NCI-H524 (cell line): ENCODE measurements around the gene NELL2.
A peak's percentile ranks its signal among the peaks of the same experiment; 100 is the strongest.

Experiments used
- DNase-seq, 2 experiments: peaks; one replicate each; lab custom pipeline; 2025; lab: John Stamatoyannopoulos, UW

NELL2 gene

GRCh38 chr12:44537354-44537753 is 338.8 kb downstream of the NELL2 start:
- DNase-seq, result no peak

- peak; percentile 67 to 80 for DNase-seq
These were observed 343.2 kb downstream of the NELL2 start for GRCh38 chr12:44532940-44533339.

- no peak for DNase-seq
These were observed 344.7 kb downstream of the NELL2 start for GRCh38 chr12:44531320-44531971.

GRCh38 chr12:44526655-44527182 is 349.4 kb downstream of the NELL2 start:
- DNase-seq, result no peak

- DNase-seq, result no peak
These were observed 350.1 kb downstream of the NELL2 start for GRCh38 chr12:44525806-44526654.

GRCh38 chr12:44523828-44524227 is 352.3 kb downstream of the NELL2 start:
- no peak for DNase-seq

GRCh38 chr12:44521702-44522101 is 354.4 kb downstream of the NELL2 start:
- no peak for DNase-seq

GRCh38 chr12:44519931-44520330 is 356.2 kb downstream of the NELL2 start:
- no peak for DNase-seq

- DNase-seq, result no peak
These were observed 364.8 kb downstream of the NELL2 start for GRCh38 chr12:44511289-44511688.

GRCh38 chr12:44510510-44510909 is 365.6 kb downstream of the NELL2 start:
- no peak for DNase-seq

- DNase-seq, result no peak
These were observed 366.0 kb downstream of the NELL2 start for GRCh38 chr12:44510076-44510475.

GRCh38 chr12:44509471-44509870 is 366.6 kb downstream of the NELL2 start:
- peak; percentile 79 to 89 for DNase-seq

- DNase-seq, result peak in 1 of 2 experiments; percentile 74
These were observed 368.7 kb downstream of the NELL2 start for GRCh38 chr12:44507461-44507860.

- DNase-seq, result no peak
These were observed 371.3 kb downstream of the NELL2 start for GRCh38 chr12:44504799-44505198.

- DNase-seq, result no peak
These were observed 372.8 kb downstream of the NELL2 start for GRCh38 chr12:44503329-44503728.

- DNase-seq, result no peak
These were observed 373.4 kb downstream of the NELL2 start for GRCh38 chr12:44502681-44503080.

- no peak for DNase-seq
These were observed 375.7 kb downstream of the NELL2 start for GRCh38 chr12:44500423-44500822.

- peak in 1 of 2 experiments; percentile 2 for DNase-seq
These were observed 379.1 kb downstream of the NELL2 start for GRCh38 chr12:44497044-44497443.

GRCh38 chr12:44490181-44490580 is 385.9 kb downstream of the NELL2 start:
- DNase-seq, result no peak

- DNase-seq, result no peak
These were observed 387.9 kb downstream of the NELL2 start for GRCh38 chr12:44488180-44488579.

- DNase-seq, result no peak
These were observed 391.3 kb downstream of the NELL2 start for GRCh38 chr12:44484862-44485261.

GRCh38 chr12:44477331-44477980 is 398.7 kb downstream of the NELL2 start:
- no peak for DNase-seq

GRCh38 chr12:44476683-44477082 is 399.4 kb downstream of the NELL2 start:
- DNase-seq, result no peak
